Activated T-helper 17 cell treated with anti-CD3 and anti-CD28 coated beads, Interleukin-2, amount 50 U/mL, for 72 hours (primary cell): ENCODE results near the gene ATRN. TPM values are rescaled to one million over a fixed set of nuclear protein-coding genes. Genes with fewer than 3 reads are reported as not detected.

ENCODE experiments used
- ATAC-seq: fragments of 150-1000 bp; cut with Tn5 transposase; replicated peaks from 2 replicates; pipeline ENCODE4 v1.10.0; 2021; ENCODE audit warnings: mild to moderate bottlenecking, moderate library complexity
- H3K27ac Mint-ChIP-seq: one replicate; pipeline ENCODE4 v1.8.0; 2022; ENCODE audit warnings: mixed read lengths
- H3K27me3 Mint-ChIP-seq: one replicate; pipeline ENCODE4 v1.8.0; 2022; ENCODE audit warnings: mixed read lengths
- H3K36me3 Mint-ChIP-seq: one replicate; pipeline ENCODE4 v1.8.0; 2022; ENCODE audit warnings: low read depth, mild to moderate bottlenecking, mixed read lengths
- H3K4me1 Mint-ChIP-seq: one replicate; pipeline ENCODE4 v1.8.0; 2022; ENCODE audit warnings: mixed read lengths
- H3K4me3 Mint-ChIP-seq: one replicate; pipeline ENCODE4 v1.8.0; 2022; ENCODE audit warnings: mild to moderate bottlenecking, mixed read lengths
- H3K9me3 Mint-ChIP-seq: one replicate; pipeline ENCODE4 v1.8.0; 2022; ENCODE audit warnings: mixed read lengths
- total RNA-seq, 2 donors: library from RNA; stranded (reverse); gene quantifications; one replicate each; pipeline ENCODE4 v1.2.3, GENCODE V29; 2022

Gene ATRN
- total RNA-seq, 2 donors from 2014 or later = 8.5 to 10.8 TPM

DNA sequence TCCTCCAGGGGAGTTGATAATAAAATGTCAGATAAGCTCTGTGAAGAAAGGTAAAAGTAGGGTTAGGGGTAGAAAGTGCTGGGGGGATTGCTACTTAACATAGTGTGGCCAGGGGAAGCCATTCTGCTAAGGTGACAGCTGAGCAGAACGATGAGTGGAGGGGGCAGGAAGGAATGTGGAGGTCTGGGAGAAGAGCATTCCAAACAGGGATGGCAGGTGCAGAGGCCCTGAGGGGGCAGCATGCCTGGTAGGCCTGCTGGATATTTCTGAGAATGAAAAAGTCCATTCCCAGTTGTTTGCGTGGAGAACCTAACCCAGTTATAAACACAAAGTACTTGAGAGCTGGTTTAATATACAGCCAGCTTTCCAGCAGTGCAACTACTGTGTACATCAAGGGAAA, 183.1 kb downstream of the ATRN start:
- ATAC-seq = no peak
- Mint-ChIP-seq H3K36me3 (peaks cover 6% of the 10 kb centered on the region), H3K4me1 (peaks cover 4% of the 10 kb centered on the region), H3K9me3 (no peaks in the 10 kb centered on the region), H3K27me3 (peaks cover 3% of the 10 kb centered on the region), H3K27ac (no peak overlapping the region), H3K4me3 (no peak overlapping the region)

DNA sequence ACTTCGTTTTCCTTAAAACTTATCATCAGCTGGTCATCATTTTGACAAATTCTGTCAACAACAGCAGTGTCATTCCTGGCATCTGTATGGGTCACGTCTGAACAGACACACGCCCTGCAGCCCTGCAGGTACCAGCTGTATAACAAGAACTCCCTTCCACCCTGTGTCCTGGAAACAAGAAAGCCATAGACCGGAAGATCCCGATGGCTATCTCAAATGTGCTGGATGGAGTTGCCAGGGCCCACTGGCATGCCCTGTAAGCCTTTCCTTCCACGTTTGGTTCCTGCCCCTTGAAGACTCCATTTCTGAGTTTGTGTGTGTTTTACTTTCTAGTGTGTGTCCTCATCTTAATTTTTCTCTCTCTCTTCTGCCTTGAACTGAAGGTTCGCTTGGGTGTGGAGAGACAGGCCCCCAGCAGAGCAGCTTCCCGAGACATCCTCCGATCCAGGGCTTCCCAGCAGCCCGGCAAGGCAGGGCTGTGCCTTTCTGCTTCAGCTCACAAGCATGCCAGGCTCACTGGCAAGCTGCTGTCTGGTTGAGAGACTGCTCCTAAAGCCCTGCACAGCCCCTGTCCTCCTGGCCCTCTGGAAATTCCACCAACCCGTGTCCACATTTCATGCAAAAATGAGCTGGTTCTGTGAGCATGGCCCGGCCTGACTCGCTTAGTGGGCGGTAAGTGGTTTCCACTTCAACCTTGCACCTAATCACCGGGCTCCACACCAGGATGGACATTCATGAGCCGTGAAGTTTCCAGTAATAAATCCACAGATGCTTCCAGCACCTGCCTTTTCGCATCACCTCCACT, 183.7 kb downstream of the ATRN start:
- no peak for ATAC-seq
- Mint-ChIP-seq H3K9me3 (no peaks in the 10 kb centered on the region), H3K4me1 (peaks cover 7% of the 10 kb centered on the region), H3K27ac (no peak overlapping the region), H3K4me3 (no peak overlapping the region), H3K36me3 (peaks cover 5% of the 10 kb centered on the region), H3K27me3 (peaks cover 6% of the 10 kb centered on the region)

DNA sequence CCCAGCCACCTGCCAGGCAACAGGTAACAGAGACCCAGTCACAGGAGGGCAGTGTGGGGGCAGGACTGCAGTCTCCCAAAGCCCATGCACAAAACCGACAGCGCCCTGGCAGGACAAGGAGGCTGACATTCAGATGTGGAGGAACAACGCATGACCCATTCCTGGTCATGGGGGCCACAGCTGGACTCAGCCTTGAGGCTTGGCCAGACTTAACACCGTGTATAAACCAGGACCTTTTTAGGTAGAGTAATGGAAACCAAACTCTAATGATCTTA, 184.2 kb downstream of the ATRN start:
- ATAC-seq = no peak
- Mint-ChIP-seq H3K9me3 (no peaks in the 10 kb centered on the region), H3K36me3 (peaks cover 5% of the 10 kb centered on the region), H3K27ac (no peak overlapping the region), H3K4me1 (peaks cover 7% of the 10 kb centered on the region), H3K27me3 (peaks cover 9% of the 10 kb centered on the region), H3K4me3 (no peak overlapping the region)

DNA sequence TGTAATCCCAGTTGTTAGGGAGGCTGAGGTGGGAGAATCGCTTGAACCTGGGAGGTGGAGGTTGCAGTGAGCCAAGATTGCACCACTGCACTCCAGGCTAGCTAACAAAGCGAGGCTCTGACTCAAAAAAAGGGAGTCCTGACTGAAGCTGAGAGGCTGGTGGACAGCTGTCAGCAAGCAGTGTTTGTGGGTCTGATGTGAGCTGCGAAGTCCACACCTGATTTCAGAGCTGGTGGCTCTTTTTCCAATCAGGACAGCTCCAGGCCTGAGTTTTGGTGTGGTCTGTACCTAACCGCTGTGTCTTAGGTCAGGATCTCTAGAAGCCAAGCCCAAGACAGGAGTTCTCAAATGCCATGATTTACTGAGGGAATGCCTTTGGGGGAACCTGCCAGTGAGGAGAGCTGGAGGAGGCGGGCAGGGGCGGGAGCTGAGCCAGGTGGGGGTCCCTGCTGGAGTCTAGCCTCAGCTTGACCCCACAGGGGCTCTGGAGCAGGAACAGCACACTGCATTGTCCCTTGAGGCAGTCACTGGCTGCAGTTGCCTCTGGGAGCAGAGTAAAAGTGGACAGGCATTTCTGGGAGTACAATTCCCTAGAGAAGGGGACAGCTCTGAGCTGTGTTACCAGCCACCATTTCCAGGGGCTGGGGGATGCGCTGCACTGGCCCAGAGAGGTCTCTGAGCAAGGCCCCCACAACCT, 187.3 kb downstream of the ATRN start:
- H3K36me3 Mint-ChIP-seq = no peaks in the 10 kb centered on the region
- H3K4me1 Mint-ChIP-seq = peaks cover 7% of the 10 kb centered on the region
- no peaks in the 10 kb centered on the region for H3K9me3 Mint-ChIP-seq
- peak overlapping the region; percentile 14 for H3K4me3 Mint-ChIP-seq
- ATAC-seq = no peak
- H3K27ac Mint-ChIP-seq = no peak overlapping the region
- peaks cover 22% of the 10 kb centered on the region for H3K27me3 Mint-ChIP-seq

DNA sequence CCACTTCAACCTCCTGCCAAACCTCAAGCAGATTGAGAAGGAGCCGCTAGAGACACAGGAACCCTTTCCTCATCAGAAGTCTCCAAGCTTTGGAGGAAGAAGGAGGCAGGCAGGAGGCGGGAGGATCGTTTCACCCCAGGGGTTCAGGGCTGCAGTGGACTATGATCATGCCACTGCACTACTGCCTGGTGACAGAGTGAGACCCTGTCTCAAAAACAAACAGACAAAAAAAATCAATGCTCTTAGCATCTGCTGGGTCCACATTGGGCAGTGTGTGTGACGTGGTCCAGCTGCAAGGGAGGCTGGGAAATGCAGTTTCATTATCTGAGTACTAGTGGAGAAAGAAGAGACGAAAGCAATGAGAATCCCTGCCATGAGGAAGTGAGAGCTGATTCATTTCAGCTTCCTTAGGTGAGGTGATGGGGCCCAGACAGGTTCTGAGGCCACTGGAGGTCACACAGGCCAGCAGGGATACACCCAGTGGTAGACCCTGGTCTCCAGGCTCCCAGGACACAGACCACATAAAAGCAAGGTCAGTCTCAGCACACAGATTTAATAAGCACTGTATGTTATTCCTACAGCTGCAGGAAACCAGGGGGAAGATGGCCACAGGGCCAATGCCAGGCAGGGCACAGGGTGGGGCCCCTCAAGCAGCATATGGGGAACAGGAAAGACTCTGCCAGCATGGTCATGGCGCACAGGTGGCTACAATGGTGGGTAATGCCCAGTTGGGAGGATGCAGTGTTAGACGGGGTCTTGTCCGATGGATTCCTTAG, 188.1 kb downstream of the ATRN start:
- H3K36me3 Mint-ChIP-seq = no peaks in the 10 kb centered on the region
- peak overlapping the region; percentile 14 for H3K4me3 Mint-ChIP-seq
- H3K27me3 Mint-ChIP-seq = peaks cover 22% of the 10 kb centered on the region
- no peaks in the 10 kb centered on the region for H3K9me3 Mint-ChIP-seq
- H3K4me1 Mint-ChIP-seq = peaks cover 7% of the 10 kb centered on the region
- H3K27ac Mint-ChIP-seq = no peak overlapping the region
- ATAC-seq = peak; percentile 76

DNA sequence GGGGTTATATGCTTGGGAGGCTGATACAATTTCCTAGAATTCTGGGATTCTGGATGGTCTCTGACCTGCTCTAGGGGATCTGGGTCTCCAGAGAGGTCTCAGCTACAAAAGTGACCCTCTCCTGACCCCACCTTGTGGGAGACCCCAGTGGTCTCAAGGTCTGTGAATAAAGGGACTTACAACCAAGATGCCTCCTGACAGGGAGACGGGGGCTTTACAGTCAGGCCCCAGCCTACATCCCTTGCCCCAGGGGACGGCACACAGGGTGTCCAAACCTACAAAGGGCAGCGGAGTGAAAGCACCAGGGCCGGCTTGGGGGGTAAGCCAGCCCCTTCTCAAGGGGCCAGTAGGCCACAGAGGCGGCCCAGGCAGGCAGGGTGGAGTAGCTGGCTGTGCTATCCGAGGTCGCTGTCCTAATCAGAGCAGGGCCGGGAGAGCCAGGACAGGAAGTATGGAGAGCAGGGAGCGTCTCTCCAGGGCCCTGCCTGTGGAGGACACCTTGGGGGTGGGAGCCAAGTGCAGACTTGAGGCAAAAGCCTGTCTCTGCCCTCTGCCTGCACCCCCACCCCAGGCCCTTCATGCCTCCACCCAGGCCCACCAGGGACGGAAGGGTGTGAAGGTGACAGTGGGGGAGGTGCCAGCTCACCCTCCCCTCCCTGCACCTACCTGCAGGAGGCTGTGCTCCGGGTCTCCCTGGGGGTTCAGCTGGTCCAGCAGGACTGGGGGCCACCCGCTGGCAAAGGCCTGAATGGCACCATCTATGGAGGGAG, 188.9 kb downstream of the ATRN start:
- ATAC-seq = no peak
- H3K27me3 Mint-ChIP-seq = peaks cover 22% of the 10 kb centered on the region
- peak overlapping the region; percentile 17 for H3K4me3 Mint-ChIP-seq
- peaks cover 7% of the 10 kb centered on the region for H3K4me1 Mint-ChIP-seq
- H3K36me3 Mint-ChIP-seq = no peaks in the 10 kb centered on the region
- H3K9me3 Mint-ChIP-seq = no peaks in the 10 kb centered on the region
- H3K27ac Mint-ChIP-seq = no peak overlapping the region

DNA sequence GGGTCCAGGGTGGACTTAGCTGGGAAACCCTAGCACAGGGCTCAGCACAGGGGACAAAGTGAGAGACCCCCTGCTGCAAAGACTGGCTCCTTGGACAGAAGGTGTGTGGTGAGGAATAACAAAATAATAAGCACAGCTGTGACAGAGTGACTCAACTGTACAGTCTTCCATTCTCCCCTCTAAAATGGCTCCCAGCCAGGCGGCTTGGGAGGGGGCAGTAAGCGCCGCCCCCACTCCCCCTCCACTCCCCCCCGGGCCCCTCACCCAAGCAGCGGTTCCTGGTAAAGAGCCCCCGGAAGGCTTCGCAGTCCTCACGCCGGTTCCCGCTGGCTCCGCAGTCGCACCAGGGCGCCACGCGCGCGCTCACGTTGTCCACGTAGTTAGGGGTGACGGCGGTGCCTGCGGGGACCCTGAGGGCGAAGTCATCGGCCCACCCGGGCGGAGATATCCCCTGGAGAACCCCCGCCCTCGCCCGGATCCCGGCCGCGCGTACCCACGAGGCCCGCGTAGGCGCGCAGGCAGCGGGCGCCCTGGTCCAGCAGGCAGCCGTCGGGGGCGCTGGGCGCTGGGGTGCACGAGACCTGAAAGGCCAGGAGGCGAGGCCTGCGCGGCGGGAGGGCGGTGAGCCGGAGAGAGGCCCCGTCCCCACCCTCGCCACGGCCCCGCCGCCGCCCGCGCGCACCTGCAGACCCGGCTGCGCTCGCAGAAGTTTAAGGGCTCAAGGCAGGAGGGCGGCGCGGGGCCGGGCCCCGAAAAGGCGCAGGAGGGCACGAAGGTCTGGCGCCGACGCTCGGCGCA, 189.6 kb downstream of the ATRN start:
- no peaks in the 10 kb centered on the region for H3K9me3 Mint-ChIP-seq
- no peak overlapping the region for H3K4me3 Mint-ChIP-seq
- H3K27ac Mint-ChIP-seq = no peak overlapping the region
- ATAC-seq = no peak
- no peaks in the 10 kb centered on the region for H3K36me3 Mint-ChIP-seq
- peaks cover 22% of the 10 kb centered on the region for H3K27me3 Mint-ChIP-seq
- H3K4me1 Mint-ChIP-seq = peaks cover 7% of the 10 kb centered on the region

DNA sequence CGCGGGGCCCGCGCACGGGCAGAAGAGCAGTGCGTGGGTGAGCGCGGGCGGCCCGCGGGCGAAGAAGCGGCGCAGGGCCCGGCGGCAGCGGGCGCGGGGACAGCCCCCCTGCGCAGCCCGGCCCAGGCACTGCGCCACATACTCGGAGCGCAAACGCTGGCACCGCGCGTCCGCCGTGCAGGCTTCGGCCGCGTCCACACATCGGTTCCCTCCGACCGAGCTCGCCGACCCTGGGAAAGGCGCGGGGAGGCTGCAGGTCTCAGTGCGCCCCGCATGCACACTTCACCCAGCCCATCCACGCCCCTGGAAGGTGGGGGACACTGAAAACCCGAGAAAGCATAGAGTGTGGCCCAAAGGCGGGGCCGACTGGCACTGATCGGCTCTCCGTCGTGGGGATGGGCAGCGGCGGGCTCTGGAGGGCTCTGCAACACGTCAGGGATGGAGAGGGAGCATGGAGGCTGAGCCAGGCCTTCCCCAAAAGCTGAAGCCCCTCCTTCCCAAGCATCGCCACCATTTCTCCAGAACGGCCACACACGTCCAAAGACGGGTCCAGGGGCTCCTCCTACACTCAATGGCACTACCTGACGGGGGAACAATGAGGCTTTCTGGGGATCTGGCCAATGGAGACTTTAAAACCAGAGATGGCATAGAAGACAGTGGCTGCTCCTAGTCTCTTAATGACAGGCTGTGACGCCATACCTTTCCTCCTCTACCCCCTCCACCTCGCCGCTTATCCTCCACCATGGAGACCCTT, 190.4 kb downstream of the ATRN start:
- no peak overlapping the region for H3K4me3 Mint-ChIP-seq
- H3K36me3 Mint-ChIP-seq = no peaks in the 10 kb centered on the region
- H3K27me3 Mint-ChIP-seq = peaks cover 22% of the 10 kb centered on the region
- H3K9me3 Mint-ChIP-seq = no peaks in the 10 kb centered on the region
- ATAC-seq = no peak
- no peak overlapping the region for H3K27ac Mint-ChIP-seq
- H3K4me1 Mint-ChIP-seq = peaks cover 13% of the 10 kb centered on the region

DNA sequence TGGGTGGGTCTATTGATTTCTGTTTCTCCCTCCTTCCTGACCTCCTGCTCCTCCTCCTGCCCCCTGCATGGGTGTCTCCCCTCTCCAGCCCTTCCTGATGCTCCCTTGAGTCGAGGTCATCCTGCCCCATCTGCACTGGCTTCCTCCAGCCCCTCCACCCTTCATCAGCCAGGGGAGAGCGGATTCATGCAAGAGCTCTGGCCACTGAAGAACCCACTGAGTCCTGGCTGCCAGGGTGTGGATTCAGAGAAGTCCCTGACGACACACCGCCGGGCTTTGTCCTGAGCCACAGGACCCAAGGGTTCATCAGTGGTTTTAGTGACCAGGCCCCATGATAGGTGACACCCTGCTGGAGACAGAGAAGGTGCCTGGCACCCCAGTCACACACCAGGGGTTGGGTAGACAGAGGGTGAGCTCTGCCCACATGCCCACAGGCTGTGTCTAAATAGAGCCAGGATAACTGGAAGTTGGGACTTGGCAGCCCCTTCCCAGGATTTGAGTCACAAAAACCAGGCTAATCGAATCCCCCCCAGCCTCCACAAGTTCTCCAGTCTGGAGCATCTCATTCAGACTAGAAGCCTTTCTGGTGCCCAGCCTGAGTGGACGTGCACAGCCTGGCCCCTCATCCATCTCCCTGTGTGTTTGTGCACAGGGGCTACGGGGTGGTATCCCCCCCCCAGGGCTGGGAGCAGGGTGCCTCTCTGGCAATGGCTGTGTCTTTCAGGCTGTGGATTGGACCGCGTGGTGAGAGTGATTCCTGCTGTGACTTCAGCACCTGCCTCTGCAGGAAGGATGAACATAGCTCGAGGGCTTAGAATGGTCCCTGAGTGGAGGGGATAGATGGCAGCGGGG, 191.2 kb downstream of the ATRN start:
- peaks cover 22% of the 10 kb centered on the region for H3K27me3 Mint-ChIP-seq
- H3K36me3 Mint-ChIP-seq = no peaks in the 10 kb centered on the region
- no peak overlapping the region for H3K4me3 Mint-ChIP-seq
- H3K27ac Mint-ChIP-seq = no peak overlapping the region
- no peaks in the 10 kb centered on the region for H3K9me3 Mint-ChIP-seq
- peaks cover 15% of the 10 kb centered on the region for H3K4me1 Mint-ChIP-seq
- ATAC-seq = no peak

DNA sequence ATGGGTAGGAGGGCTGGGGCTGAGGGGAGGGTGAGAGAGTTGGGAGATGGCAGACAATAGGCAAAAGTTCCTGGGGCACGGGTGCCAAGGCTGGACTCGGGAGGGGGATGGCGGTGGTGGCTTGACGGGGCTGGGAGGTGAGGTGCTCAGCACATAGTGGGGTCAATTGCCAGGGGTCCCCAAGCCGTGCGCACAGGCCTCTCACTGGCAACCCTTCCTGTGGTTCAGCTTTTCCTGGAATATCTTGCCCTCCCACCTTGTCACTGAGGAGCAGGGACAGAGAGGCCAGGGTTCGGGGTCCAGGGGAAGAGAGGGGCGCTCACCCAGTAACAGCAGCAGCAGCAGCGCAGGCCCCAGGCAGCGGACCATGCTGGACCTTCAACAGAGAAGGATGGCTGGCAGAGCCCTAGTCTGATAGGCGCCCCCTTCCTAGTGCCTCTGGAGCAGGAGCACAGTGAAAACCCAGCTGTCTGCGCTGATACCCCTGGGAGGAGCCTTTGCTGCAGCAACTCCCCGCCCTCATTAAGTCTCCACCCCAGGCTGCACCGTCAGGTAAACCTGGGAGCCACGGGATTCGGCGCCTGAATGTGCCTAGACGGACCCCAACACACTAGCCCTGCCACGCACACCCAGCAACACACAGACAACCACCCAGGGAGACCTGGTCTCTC, 192.3 kb downstream of the ATRN start, which contains the start of gene GFRA4:
GFRA4 (minus strand) TSS at position 369 of the 671 bp plus-strand sequence; CDS start at position 369, 0 bp downstream.
- H3K27ac Mint-ChIP-seq = no peak within 1 kb of the TSS
- ATAC-seq = no peak
- peaks cover 22% of the 10 kb centered on the region for H3K27me3 Mint-ChIP-seq
- no peak within 1 kb of the TSS for H3K4me3 Mint-ChIP-seq
- no peaks in the 10 kb centered on the region for H3K9me3 Mint-ChIP-seq
- no peaks in the 10 kb centered on the region for H3K36me3 Mint-ChIP-seq
- H3K4me1 Mint-ChIP-seq = peaks cover 19% of the 10 kb centered on the region

DNA sequence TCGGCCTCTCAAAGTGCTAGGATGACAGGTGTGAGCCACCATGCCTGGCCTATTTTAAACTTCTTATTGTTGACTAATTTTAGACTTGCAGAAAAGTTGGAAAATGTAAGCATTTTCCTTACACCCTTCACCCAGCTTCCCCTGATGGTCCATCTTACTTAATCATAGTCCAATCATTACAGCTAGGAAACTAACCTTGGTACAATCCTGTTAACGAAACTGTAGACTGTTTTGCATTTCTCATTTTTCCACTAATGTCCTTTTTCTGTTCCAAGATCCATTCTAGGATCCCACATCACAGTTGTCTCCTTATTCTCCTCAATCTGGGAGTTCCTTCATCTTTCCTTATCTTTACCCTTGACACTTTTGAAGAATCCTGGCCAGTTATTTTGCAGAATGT, 193.0 kb downstream of the ATRN start:
- no peaks in the 10 kb centered on the region for H3K36me3 Mint-ChIP-seq
- peaks cover 15% of the 10 kb centered on the region for H3K4me1 Mint-ChIP-seq
- no peak overlapping the region for H3K27ac Mint-ChIP-seq
- ATAC-seq = no peak
- H3K27me3 Mint-ChIP-seq = peaks cover 21% of the 10 kb centered on the region
- no peaks in the 10 kb centered on the region for H3K9me3 Mint-ChIP-seq
- no peak overlapping the region for H3K4me3 Mint-ChIP-seq

DNA sequence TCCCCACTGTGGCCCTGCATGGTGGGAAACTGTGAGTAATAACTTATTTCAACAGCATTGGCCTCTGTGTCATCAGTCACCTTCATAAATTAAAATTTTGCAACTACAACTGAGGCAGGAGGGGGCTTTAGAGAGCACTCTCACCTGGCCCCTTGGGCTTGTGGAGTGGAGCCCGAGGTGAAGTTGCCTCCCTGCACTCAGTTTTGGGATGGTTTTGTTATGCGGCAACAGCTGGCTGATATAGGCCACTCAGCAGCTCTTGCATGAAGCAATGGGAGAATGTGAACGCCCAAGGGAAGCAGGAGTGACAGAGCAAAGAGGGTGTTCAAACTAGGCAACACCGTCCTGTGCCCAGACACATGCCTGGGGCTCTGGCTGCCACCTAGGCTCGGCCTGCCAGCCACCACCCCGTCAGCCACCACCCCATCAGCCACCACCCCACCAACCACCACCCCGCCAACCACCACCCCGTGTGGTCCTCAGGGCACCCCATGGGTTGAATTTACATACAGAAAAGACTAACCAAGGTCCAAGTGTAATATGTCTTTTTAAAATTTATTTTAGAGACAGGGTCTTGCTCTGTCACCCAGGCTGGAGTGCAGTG, 196.7 kb downstream of the ATRN start:
- no peak overlapping the region for H3K27ac Mint-ChIP-seq
- H3K4me1 Mint-ChIP-seq = peaks cover 12% of the 10 kb centered on the region
- no peaks in the 10 kb centered on the region for H3K36me3 Mint-ChIP-seq
- no peak overlapping the region for H3K4me3 Mint-ChIP-seq
- no peak for ATAC-seq
- H3K9me3 Mint-ChIP-seq = no peaks in the 10 kb centered on the region
- H3K27me3 Mint-ChIP-seq = peaks cover 18% of the 10 kb centered on the region
